ENCODE results near the gene FMNL2. TPM values are rescaled to one million over a fixed set of nuclear protein-coding genes. Genes with fewer than 3 reads are reported as not detected.

The FMNL2 gene
- total RNA-seq, 4 donors from 2014 or later: 25.2 to 35.0 (median 27.4) TPM

DNA sequence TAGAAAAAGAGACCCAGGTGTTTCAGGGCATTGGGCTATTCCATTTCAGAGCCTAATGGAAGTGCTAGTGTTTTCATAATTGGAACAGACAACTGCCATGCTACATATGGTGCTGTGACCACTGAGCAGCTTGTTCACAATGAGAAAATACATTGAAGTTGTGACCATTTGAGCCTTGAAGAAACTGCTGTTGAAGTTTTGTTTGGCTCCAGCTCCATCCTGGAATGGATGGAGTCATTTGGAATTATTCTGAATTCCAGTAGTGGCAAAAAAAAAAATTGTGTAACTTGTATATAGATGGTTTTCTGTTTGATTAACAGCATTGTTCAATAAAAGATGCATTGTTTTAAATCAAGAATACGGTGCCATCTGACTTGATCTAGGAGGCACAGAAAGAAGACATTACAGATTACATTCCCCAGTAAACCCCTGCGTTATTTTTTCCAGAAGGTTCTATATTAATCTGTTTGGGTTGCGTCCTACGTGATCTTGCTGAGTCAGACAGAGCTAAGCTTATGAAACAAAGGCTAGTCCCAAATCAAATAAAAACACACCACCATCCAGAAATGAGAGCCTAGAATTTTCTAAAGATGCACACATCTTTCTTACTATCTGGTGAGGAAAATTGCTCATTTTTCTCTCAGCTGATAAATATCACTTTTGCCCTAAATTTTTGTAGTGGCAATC is 19.2 kb downstream of the FMNL2 start:
- H3K4me3 ChIP-seq: no peak overlapping the region
- 71 to 91% methylated on average over 4 of the region's 4 CpGs for WGBS, 2 donors (ENCODE audit: low coverage in 1 of 2)
- peaks cover 0 to 19% (median 0%) of the 10 kb centered on the region in 3 donors for H3K4me1 ChIP-seq

DNA sequence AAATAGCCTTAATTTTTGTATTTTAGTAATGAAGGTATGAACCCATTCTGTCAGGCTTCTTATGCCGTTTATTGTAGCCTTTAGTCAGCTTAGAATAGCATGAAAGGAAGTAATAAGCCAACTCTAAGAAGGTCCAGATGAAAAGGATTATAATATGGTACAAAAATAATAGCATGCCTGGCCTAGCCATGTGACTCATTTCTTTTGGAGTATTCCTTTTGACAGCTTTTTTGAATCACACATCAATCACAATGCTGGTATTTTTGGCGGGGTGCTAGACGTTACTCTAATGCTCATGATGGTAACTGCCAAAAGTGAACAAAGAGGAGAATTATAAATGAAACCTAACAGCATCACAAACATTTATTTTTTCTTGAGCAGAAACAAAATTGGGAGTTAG is 19.9 kb downstream of the FMNL2 start:
- Histone ChIP-seq H3K27me3 (no peaks in the 10 kb centered on the region), H3K36me3 (no peaks in the 10 kb centered on the region), H3K4me1 (peaks cover 0 to 19% (median 0%) of the 10 kb centered on the region in 3 donors), H3K9me3 (no peaks in the 10 kb centered on the region), H3K4me3 (no peak overlapping the region), H3K27ac (peak overlapping the region in 2 of 4 donors; percentile 8 to 26)
- WGBS, 2 donors (ENCODE audit: low coverage in 1 of 2): 14 to 48% methylated on average over 3 of the region's 3 CpGs
- no peak for ATAC-seq
- no peak for TF ChIP-seq CTCF (IDR thresholded peaks at IDR 0.05)
- TF ChIP-seq POLR2AphosphoS5 (IDR thresholded peaks at IDR 0.05): peak; percentile 25
- no peak for TF ChIP-seq POLR2A (IDR thresholded peaks at IDR 0.05)
- no peak for TF ChIP-seq EP300 (IDR thresholded peaks at IDR 0.05)

More for the DNA sequence above, 19.2 kb downstream of the FMNL2 start:
- ATAC-seq: no peak
- Histone ChIP-seq H3K9me3 (no peaks in the 10 kb centered on the region), H3K27me3 (no peaks in the 10 kb centered on the region), H3K36me3 (no peaks in the 10 kb centered on the region), H3K27ac (peak overlapping the region in 1 of 4 donors; percentile 8)
- TF ChIP-seq POLR2AphosphoS5 (IDR thresholded peaks at IDR 0.05): no peak
- no peak for TF ChIP-seq POLR2A (IDR thresholded peaks at IDR 0.05)
- TF ChIP-seq EP300 (IDR thresholded peaks at IDR 0.05): no peak
- no peak for TF ChIP-seq CTCF (IDR thresholded peaks at IDR 0.05)

- WGBS, 2 donors (ENCODE audit: low coverage in 1 of 2): 50 to 54% methylated on average over 1 to 2 of the region's 2 CpGs
- H3K27ac ChIP-seq: peak overlapping the region in 2 of 4 donors; percentile 8 to 26
- no peaks in the 10 kb centered on the region for H3K9me3 ChIP-seq
- no peak for ATAC-seq
- TF ChIP-seq EP300 (IDR thresholded peaks at IDR 0.05) (no peak), POLR2AphosphoS5 (IDR thresholded peaks at IDR 0.05) (no peak), POLR2A (IDR thresholded peaks at IDR 0.05) (no peak), CTCF (IDR thresholded peaks at IDR 0.05) (no peak)
- H3K4me1 ChIP-seq: peaks cover 0 to 19% (median 0%) of the 10 kb centered on the region in 3 donors
- no peaks in the 10 kb centered on the region for H3K27me3 ChIP-seq
- no peak overlapping the region for H3K4me3 ChIP-seq
- no peaks in the 10 kb centered on the region for H3K36me3 ChIP-seq
Measured at GRCh38 chr2:152355409-152355831, 20.4 kb downstream of the FMNL2 start.

- no peaks in the 10 kb centered on the region for H3K27me3 ChIP-seq
- no peak overlapping the region for H3K27ac ChIP-seq
- WGBS, 2 donors (ENCODE audit: low coverage in 1 of 2): 76 to 100% methylated on average over 3 to 6 of the region's 6 CpGs
- TF ChIP-seq POLR2A (IDR thresholded peaks at IDR 0.05) (no peak), POLR2AphosphoS5 (IDR thresholded peaks at IDR 0.05) (no peak), EP300 (IDR thresholded peaks at IDR 0.05) (no peak), CTCF (IDR thresholded peaks at IDR 0.05) (no peak)
- H3K36me3 ChIP-seq: no peaks in the 10 kb centered on the region
- H3K4me3 ChIP-seq: no peak overlapping the region
- no peaks in the 10 kb centered on the region for H3K9me3 ChIP-seq
- ATAC-seq: no peak
- H3K4me1 ChIP-seq: peaks cover 0 to 7% (median 0%) of the 10 kb centered on the region in 3 donors
Measured at GRCh38 chr2:152359573-152360363, 24.8 kb downstream of the FMNL2 start.
